Trophoblast cell (in vitro differentiated cells and primary cell): Measurements from ENCODE around the gene TRAFD1.

Experiments
- DNase-seq, 2 donors: peaks; one replicate each; pipeline ENCODE4 v3.0.0-alpha.2; 2016
- H2AFZ ChIP-seq: 2 replicates; pipeline ENCODE4 v1.6.1; 2013; ENCODE audit warnings: low read length, moderate library complexity, mild to moderate bottlenecking; ENCODE audit not compliant: insufficient read depth, poor library complexity
- H2AK5ac ChIP-seq: 2 replicates; pipeline ENCODE4 v1.6.1; 2013; ENCODE audit warnings: mild to moderate bottlenecking, low read length
- H2BK120ac ChIP-seq: 2 replicates; pipeline ENCODE4 v1.6.1; 2013; ENCODE audit warnings: low read length, mild to moderate bottlenecking, moderate library complexity; ENCODE audit not compliant: insufficient read depth, poor library complexity
- H2BK12ac ChIP-seq: 2 replicates; pipeline ENCODE4 v1.6.1; 2013; ENCODE audit warnings: mild to moderate bottlenecking, low read length, moderate library complexity
- H2BK5ac ChIP-seq: 2 replicates; pipeline ENCODE4 v1.6.1; 2013; ENCODE audit warnings: low read length, low read depth, moderate library complexity, mild to moderate bottlenecking; ENCODE audit not compliant: poor library complexity
- H3K14ac ChIP-seq: 2 replicates; pipeline ENCODE4 v1.6.1; 2013; ENCODE audit warnings: mild to moderate bottlenecking, low read length
- H3K18ac ChIP-seq: 2 replicates; pipeline ENCODE4 v1.6.1; 2013; ENCODE audit warnings: mild to moderate bottlenecking, low read length
- H3K23ac ChIP-seq: 2 replicates; pipeline ENCODE4 v1.6.1; 2013; ENCODE audit warnings: low read length
- H3K27ac ChIP-seq: 2 replicates; pipeline ENCODE4 v1.5.1; 2013; ENCODE audit warnings: low read depth, mild to moderate bottlenecking, inconsistent platforms, low read length, moderate library complexity
- H3K27me3 ChIP-seq: 2 replicates; pipeline ENCODE4 v1.6.1; 2013; ENCODE audit warnings: inconsistent platforms, mild to moderate bottlenecking, low read length, moderate library complexity; ENCODE audit not compliant: insufficient read depth
- H3K36me3 ChIP-seq, 2 experiments: 1 replicate in 1 of 2; 2 replicates in 1 of 2; pipeline ENCODE4 v1.6.1; 2013; ENCODE audit warnings: low read length in 2 of 2, mild to moderate bottlenecking in 2 of 2, moderate library complexity in 1 of 2; ENCODE audit not compliant: insufficient read depth in 2 of 2, control insufficient read depth in 1 of 2
- H3K4ac ChIP-seq: 2 replicates; pipeline ENCODE4 v1.6.1; 2013; ENCODE audit warnings: low read depth, mild to moderate bottlenecking, low read length, moderate library complexity
- H3K4me1 ChIP-seq, 2 experiments: 1 replicate in 1 of 2; 2 replicates in 1 of 2; pipeline ENCODE4 v1.6.1; 2013; ENCODE audit warnings: low read length in 2 of 2, mild to moderate bottlenecking in 2 of 2, moderate library complexity in 1 of 2; ENCODE audit not compliant: insufficient read depth in 2 of 2, control insufficient read depth in 1 of 2
- H3K4me2 ChIP-seq: 2 replicates; pipeline ENCODE4 v1.6.1; 2013; ENCODE audit warnings: inconsistent platforms, mild to moderate bottlenecking, low read length, moderate library complexity
- H3K4me3 ChIP-seq: 2 replicates; pipeline ENCODE4 v1.5.1; 2013; ENCODE audit warnings: mild to moderate bottlenecking, low read depth, low read length, inconsistent platforms
- H3K79me1 ChIP-seq: one replicate; pipeline ENCODE4 v1.6.1; 2013; ENCODE audit warnings: low read length
- H3K79me2 ChIP-seq: 2 replicates; pipeline ENCODE4 v1.6.1; 2013; ENCODE audit warnings: low read length, mild to moderate bottlenecking; ENCODE audit not compliant: control insufficient read depth, insufficient read depth, poor library complexity
- H3K9ac ChIP-seq: 2 replicates; pipeline ENCODE4 v1.6.1; 2013; ENCODE audit warnings: mild to moderate bottlenecking, low read length
- H3K9me3 ChIP-seq: 2 replicates; pipeline ENCODE4 v1.6.1; 2013; ENCODE audit warnings: low read depth, mild to moderate bottlenecking, control low read depth, inconsistent platforms, low read length; ENCODE audit not compliant: insufficient read depth
- H4K12ac ChIP-seq: 2 replicates; pipeline ENCODE4 v1.6.1; 2013; ENCODE audit warnings: low read depth, mild to moderate bottlenecking, low read length, moderate library complexity
- H4K8ac ChIP-seq: 2 replicates; pipeline ENCODE4 v1.6.1; 2013; ENCODE audit warnings: low read depth, mild to moderate bottlenecking, low read length, moderate library complexity
- H4K91ac ChIP-seq: one replicate; pipeline ENCODE4 v1.6.1; 2013; ENCODE audit warnings: low read depth, mild to moderate bottlenecking, low read length, moderate library complexity
- WGBS: extraction: QIAGEN DNeasy Blood & Tissue Kit; methylation state at CpG from one replicate; pipeline ENCODE4 v1.1.7; 2013; ENCODE audit warnings: missing lambda C conversion rate; ENCODE audit not compliant: insufficient read length, insufficient coverage; ENCODE audit errors: extremely low coverage; 5-methylcytosine and 5-hydroxymethylcytosine counted together

Gene TRAFD1

GRCh38 chr12:112117685-112118084, 7.7 kb upstream of the TRAFD1 start:
- no peak overlapping the region for H4K91ac ChIP-seq
- no peak overlapping the region for H2BK5ac ChIP-seq
- H4K12ac ChIP-seq = no peak overlapping the region
- no peaks in the 10 kb centered on the region for H3K36me3 ChIP-seq
- no peak overlapping the region for H3K14ac ChIP-seq
- no peak overlapping the region for H2AFZ ChIP-seq
- H4K8ac ChIP-seq = no peak overlapping the region
- no peak overlapping the region for H2BK120ac ChIP-seq
- no peaks in the 10 kb centered on the region for H3K27me3 ChIP-seq
- H3K23ac ChIP-seq = no peak overlapping the region
- no CpG with 5 or more reads among the region's 8 CpGs for WGBS
- DNase-seq = no peak
- H3K79me1 ChIP-seq = no peaks in the 10 kb centered on the region
- H2BK12ac ChIP-seq = no peak overlapping the region
- no peak overlapping the region for H2AK5ac ChIP-seq
- H3K4me2 ChIP-seq = no peak overlapping the region
- H3K9me3 ChIP-seq = no peaks in the 10 kb centered on the region
- peaks cover 0 to 5% of the 10 kb centered on the region in 2 experiments for H3K4me1 ChIP-seq
- H3K4ac ChIP-seq = no peak overlapping the region
- no peak overlapping the region for H3K27ac ChIP-seq
- H3K9ac ChIP-seq = no peak overlapping the region
- no peak overlapping the region for H3K4me3 ChIP-seq
- no peak overlapping the region for H3K18ac ChIP-seq
- no peaks in the 10 kb centered on the region for H3K79me2 ChIP-seq

- Histone ChIP-seq H4K8ac (no peak overlapping the region), H2AK5ac (no peak overlapping the region)
Measured at GRCh38 chr12:112121780-112122565, 3.4 kb upstream of the TRAFD1 start.

DNA sequence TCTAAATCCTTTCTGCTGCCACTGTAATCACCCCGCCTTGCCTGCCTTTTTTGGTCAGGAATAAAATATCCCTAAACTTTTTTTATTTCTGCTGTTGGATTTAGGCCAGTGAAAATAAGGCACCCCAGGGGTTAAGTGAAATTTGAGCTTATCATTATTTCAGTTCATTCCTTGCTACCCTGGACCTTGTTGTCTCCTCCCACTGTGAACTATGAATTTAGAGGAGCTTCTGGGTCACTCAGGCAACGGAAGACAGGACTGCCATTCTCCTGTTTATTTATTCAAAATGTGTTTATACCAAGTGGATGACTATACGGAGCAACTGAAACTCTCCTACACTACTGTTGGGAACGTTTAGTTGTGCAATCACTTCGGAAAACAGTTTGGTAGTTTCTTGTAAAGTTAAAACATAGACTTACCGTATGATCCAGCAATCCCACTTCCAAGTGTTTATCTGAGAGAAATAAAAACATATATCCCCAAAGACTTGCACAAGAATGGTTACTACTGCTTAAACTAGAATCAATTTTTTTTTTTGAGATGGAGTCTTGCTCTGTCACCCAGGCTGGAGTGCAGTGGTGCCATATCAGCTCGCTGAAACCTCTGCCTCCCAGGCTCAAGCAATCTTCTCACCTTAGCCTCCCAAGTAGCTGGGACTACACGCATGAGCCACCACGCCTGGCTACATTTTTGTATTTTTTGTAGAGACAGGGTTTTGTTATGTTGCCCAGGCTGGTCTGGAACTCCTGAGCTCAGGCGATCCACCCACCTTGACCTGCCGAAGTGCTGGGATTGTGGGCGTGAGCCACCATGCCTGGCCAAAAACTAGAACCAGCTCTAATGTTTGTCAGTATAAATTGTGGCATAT, 2.3 kb upstream of the TRAFD1 start:
- H3K23ac ChIP-seq = no peak overlapping the region
- no peak for DNase-seq
- no peak overlapping the region for H2BK5ac ChIP-seq
- peaks cover 2% of the 10 kb centered on the region for H3K79me2 ChIP-seq
- no peak overlapping the region for H3K4me3 ChIP-seq
- H2BK12ac ChIP-seq = no peak overlapping the region
- H3K9me3 ChIP-seq = no peaks in the 10 kb centered on the region
- no peak overlapping the region for H3K9ac ChIP-seq
- H2AFZ ChIP-seq = no peak overlapping the region
- no peak overlapping the region for H3K27ac ChIP-seq
- H3K4me1 ChIP-seq = peaks cover 0 to 4% of the 10 kb centered on the region in 2 experiments
- no peak overlapping the region for H3K4ac ChIP-seq
- no peak overlapping the region for H4K8ac ChIP-seq
- no peak overlapping the region for H2BK120ac ChIP-seq
- H3K4me2 ChIP-seq = no peak overlapping the region
- no peak overlapping the region for H3K18ac ChIP-seq
- no peaks in the 10 kb centered on the region for H3K36me3 ChIP-seq
- no peak overlapping the region for H2AK5ac ChIP-seq
- H4K91ac ChIP-seq = no peak overlapping the region
- no peak overlapping the region for H3K14ac ChIP-seq
- no peak overlapping the region for H4K12ac ChIP-seq
- peaks cover 2% of the 10 kb centered on the region for H3K79me1 ChIP-seq
- H3K27me3 ChIP-seq = no peaks in the 10 kb centered on the region
- WGBS = no CpG with 5 or more reads among the region's 12 CpGs

More at GRCh38 chr12:112121780-112122565, 3.4 kb upstream of the TRAFD1 start:
- no peak for DNase-seq
- no peak overlapping the region for H3K27ac ChIP-seq
- H3K79me2 ChIP-seq = peaks cover 2% of the 10 kb centered on the region
- H3K4me1 ChIP-seq = peaks cover 0 to 4% of the 10 kb centered on the region in 2 experiments
- no peak overlapping the region for H3K18ac ChIP-seq
- no peaks in the 10 kb centered on the region for H3K27me3 ChIP-seq
- H3K36me3 ChIP-seq = no peaks in the 10 kb centered on the region
- H3K23ac ChIP-seq = no peak overlapping the region
- H3K14ac ChIP-seq = no peak overlapping the region
- no peak overlapping the region for H3K4me3 ChIP-seq
- H2BK120ac ChIP-seq = no peak overlapping the region
- H3K4me2 ChIP-seq = no peak overlapping the region
- H2AFZ ChIP-seq = no peak overlapping the region
- no peak overlapping the region for H2BK5ac ChIP-seq
- no peaks in the 10 kb centered on the region for H3K9me3 ChIP-seq
- H3K9ac ChIP-seq = no peak overlapping the region
- H2BK12ac ChIP-seq = no peak overlapping the region
- no peak overlapping the region for H3K4ac ChIP-seq
- peaks cover 2% of the 10 kb centered on the region for H3K79me1 ChIP-seq
- no peak overlapping the region for H4K91ac ChIP-seq
- WGBS = no CpG with 5 or more reads among the region's 11 CpGs
- no peak overlapping the region for H4K12ac ChIP-seq

- no CpG with 5 or more reads among the region's 1 CpG for WGBS
- no peak overlapping the region for H4K91ac ChIP-seq
- no peak overlapping the region for H3K4ac ChIP-seq
- no peak overlapping the region for H3K23ac ChIP-seq
- H4K8ac ChIP-seq = no peak overlapping the region
- H2AK5ac ChIP-seq = no peak overlapping the region
- peaks cover 2% of the 10 kb centered on the region for H3K79me2 ChIP-seq
- peaks cover 2% of the 10 kb centered on the region for H3K79me1 ChIP-seq
- no peak overlapping the region for H3K9ac ChIP-seq
- no peak overlapping the region for H3K27ac ChIP-seq
- no peak overlapping the region for H2BK120ac ChIP-seq
- H2BK5ac ChIP-seq = no peak overlapping the region
- peak overlapping the region; percentile 15 for H3K4me2 ChIP-seq
- H3K27me3 ChIP-seq = no peaks in the 10 kb centered on the region
- H3K14ac ChIP-seq = no peak overlapping the region
- H3K36me3 ChIP-seq = no peaks in the 10 kb centered on the region
- no peak overlapping the region for H2BK12ac ChIP-seq
- no peaks in the 10 kb centered on the region for H3K9me3 ChIP-seq
- no peak overlapping the region for H2AFZ ChIP-seq
- DNase-seq = no peak
- H4K12ac ChIP-seq = no peak overlapping the region
- peaks cover 0 to 4% of the 10 kb centered on the region in 2 experiments for H3K4me1 ChIP-seq
- no peak overlapping the region for H3K18ac ChIP-seq
- H3K4me3 ChIP-seq = no peak overlapping the region
Measured at GRCh38 chr12:112124918-112125249, 476 bp upstream of the TRAFD1 start.
